ENCODE measurements around the gene COL7A1. TPM values are rescaled to one million over a fixed set of nuclear protein-coding genes. Genes with fewer than 3 reads are reported as not detected.

The COL7A1 gene
- total RNA-seq, 1 experiment from 2014 or later, result 5.2 TPM

DNA sequence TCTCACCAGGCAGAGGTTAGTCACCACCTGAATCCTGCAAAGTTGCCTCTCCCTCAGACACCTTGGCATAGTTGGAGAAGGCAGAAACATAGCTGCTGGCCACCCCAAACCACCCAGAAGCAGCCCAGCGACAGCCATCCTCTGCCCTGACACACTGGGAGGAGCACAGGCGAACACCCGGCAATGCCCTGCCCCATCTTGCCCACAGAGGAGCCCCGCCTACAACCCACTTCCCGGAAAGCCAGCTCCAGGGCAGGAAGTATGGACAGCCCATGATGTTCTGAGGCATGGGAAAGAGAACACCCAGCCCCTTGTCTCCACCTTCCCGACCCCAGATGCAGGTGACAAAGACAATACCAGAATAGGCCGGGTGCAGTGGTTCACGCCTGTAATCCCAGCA lies 78.6 kb downstream of the COL7A1 start:
- no peak for TF ChIP-seq CTCF (IDR thresholded peaks at IDR 0.05; ENCODE audit: insufficient read depth in 1 of 2, low read depth in 1 of 2, low read length in 1 of 2, severe bottlenecking in 1 of 2, unreplicated experiment in 1 of 2)
- no TSS peak for BruUV-seq (replicated peaks)

DNA sequence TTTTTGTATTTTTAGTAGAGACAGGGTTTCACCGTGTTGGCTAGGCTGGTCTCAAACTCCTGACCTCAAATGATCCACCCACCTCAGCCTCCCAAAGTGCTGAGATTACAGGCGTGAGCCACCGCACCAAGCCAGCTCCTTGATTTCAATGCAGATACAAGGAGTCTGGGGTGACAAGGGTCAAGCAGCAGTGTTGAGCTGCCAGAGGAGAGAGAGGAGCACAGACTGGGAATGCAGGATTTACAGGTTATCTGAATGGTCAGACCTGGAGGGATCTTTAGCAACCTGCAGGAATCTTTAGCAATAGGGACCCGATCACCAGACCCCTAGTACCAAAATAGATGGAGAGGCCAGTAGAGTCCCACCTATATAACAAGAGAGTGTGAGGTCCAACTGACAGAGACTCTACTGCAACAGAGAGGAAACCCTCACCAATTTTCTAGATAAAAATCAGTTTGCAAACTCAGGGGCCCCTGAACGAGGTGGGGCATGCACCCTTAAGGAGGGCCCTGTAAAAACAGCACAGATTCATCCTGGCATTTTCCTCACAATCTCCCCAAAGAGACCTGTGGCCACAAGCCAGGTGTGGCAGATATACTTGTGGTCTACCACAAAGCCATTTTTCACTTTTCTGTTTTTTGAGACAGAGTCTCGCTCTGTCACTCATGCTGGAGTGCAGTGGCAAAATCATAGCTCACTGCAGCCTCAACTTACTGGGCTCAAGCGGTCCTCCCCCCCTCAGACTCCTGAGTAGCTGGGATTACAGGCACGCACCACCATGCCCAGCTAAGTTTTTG lies 80.5 kb downstream of the COL7A1 start:
- Histone ChIP-seq H3K9me3 (no peaks in the 10 kb centered on the region), H3K4me1 (peaks cover 6% of the 10 kb centered on the region; the same call in 1 of the 2 replicates), H3K36me3 (ENCODE audit: control insufficient read depth, insufficient read depth, low read length) (no peaks in the 10 kb centered on the region), H3K4me3 (ENCODE audit: low read depth, low read length) (no peak overlapping the region), H3K27me3 (replicated peaks; ENCODE audit: control insufficient read depth, insufficient read depth, low read length) (no peaks in the 10 kb centered on the region)
- Mint-ChIP-seq H3K9me3 (ENCODE audit: unreplicated experiment) (no peaks in the 10 kb centered on the region), H3K36me3 (ENCODE audit: insufficient read depth, unreplicated experiment) (no peaks in the 10 kb centered on the region), H3K27me3 (ENCODE audit: insufficient read depth, unreplicated experiment) (no peaks in the 10 kb centered on the region), H3K4me3 (ENCODE audit: unreplicated experiment) (no peak overlapping the region), H3K4me1 (ENCODE audit: low read depth, unreplicated experiment) (no peaks in the 10 kb centered on the region), H3K27ac (ENCODE audit: unreplicated experiment) (no peak overlapping the region)
- DNase-seq, result peak in 1 of 2 experiments; percentile 44
- no peak for TF ChIP-seq CTCF (IDR thresholded peaks at IDR 0.05; ENCODE audit: insufficient read depth in 1 of 2, low read depth in 1 of 2, low read length in 1 of 2, severe bottlenecking in 1 of 2, unreplicated experiment in 1 of 2)
- no TSS peak for BruUV-seq (replicated peaks)
- POLR2A ChIA-PET, result interaction anchor here (0.7 to 1.0 kb wide), 2 partner anchors 41 to 78 kb away, joined by 3 to 6 read pairs; no protein-coding TSS in a partner anchor
- intact Hi-C loops (cut with micrococcal nuclease; ENCODE audit: unreplicated experiment), result no loop called here
- CTCF ChIA-PET, result interaction anchor here (0.6 kb wide), 1 partner anchor 13 kb away, joined by 3 read pairs; no protein-coding TSS in a partner anchor

More for the DNA sequence above, 78.6 kb downstream of the COL7A1 start:
- Histone ChIP-seq H3K27me3 (replicated peaks; ENCODE audit: control insufficient read depth, insufficient read depth, low read length) (no peaks in the 10 kb centered on the region), H3K4me1 (peaks cover 6% of the 10 kb centered on the region; the same call in 1 of the 2 replicates), H3K36me3 (ENCODE audit: control insufficient read depth, insufficient read depth, low read length) (peaks cover 1% of the 10 kb centered on the region; the same call in 1 of the 2 replicates), H3K9me3 (no peaks in the 10 kb centered on the region), H3K4me3 (ENCODE audit: low read depth, low read length) (no peak overlapping the region)
- H3K9me3 Mint-ChIP-seq (ENCODE audit: unreplicated experiment), result no peaks in the 10 kb centered on the region
- no peak overlapping the region for H3K4me3 Mint-ChIP-seq (ENCODE audit: unreplicated experiment)
- intact Hi-C loops (cut with micrococcal nuclease; ENCODE audit: unreplicated experiment), result no loop called here
- ChIA-PET CTCF (no interaction called here), POLR2A (no interaction called here)
- H3K27ac Mint-ChIP-seq (ENCODE audit: unreplicated experiment), result no peak overlapping the region
- H3K4me1 Mint-ChIP-seq (ENCODE audit: low read depth, unreplicated experiment), result no peaks in the 10 kb centered on the region
- no peaks in the 10 kb centered on the region for H3K27me3 Mint-ChIP-seq (ENCODE audit: insufficient read depth, unreplicated experiment)
- H3K36me3 Mint-ChIP-seq (ENCODE audit: insufficient read depth, unreplicated experiment), result no peaks in the 10 kb centered on the region
- DNase-seq, result no peak

Small RNAs within 50 kb of the gene (microRNA-seq; reads per million reads assigned to microRNA genes)
- not detected for gene MIR4793
- not detected for gene MIR6823
- not detected for gene MIR711

Other genes with a start within 250 kb of the COL7A1 start
- 1.7 and 2.3 TPM in 2 replicates for gene FBXW12, start 223.1 kb downstream of the COL7A1 start, total RNA-seq (2022)
- 149 and 164 TPM in 2 replicates for gene PLXNB1, start 165.2 kb downstream of the COL7A1 start, total RNA-seq (2022)
- gene CCDC51, start 155.2 kb downstream of the COL7A1 start, total RNA-seq (2022), result 48.9 and 59.5 TPM in 2 replicates
- 205 and 227 TPM in 2 replicates for gene TMA7, start 155.1 kb downstream of the COL7A1 start, total RNA-seq (2022)
- 14.4 and 15.9 TPM in 2 replicates for gene ATRIP, start 148.6 kb downstream of the COL7A1 start, total RNA-seq (2022)
- 213 and 226 TPM in 2 replicates for gene SHISA5, start 91.2 kb downstream of the COL7A1 start, total RNA-seq (2022)
- 11.2 and 14.4 TPM in 2 replicates for gene PFKFB4, start 38.5 kb downstream of the COL7A1 start, total RNA-seq (2022)
- 0.54 TPM in 1 of 2 replicates, not detected in the other for gene UCN2, start 31.5 kb downstream of the COL7A1 start, total RNA-seq (2022)
- gene UQCRC1, start 14.3 kb upstream of the COL7A1 start, total RNA-seq (2022), result 278 and 283 TPM in 2 replicates
- not detected in 2 replicates for gene TMEM89, start 26.4 kb upstream of the COL7A1 start, total RNA-seq (2022)
- gene SLC26A6, start 40.1 kb upstream of the COL7A1 start, total RNA-seq (2022), result 54.7 and 59.4 TPM in 2 replicates
- gene CELSR3, start 67.6 kb upstream of the COL7A1 start, total RNA-seq (2022), result 35.4 and 39.0 TPM in 2 replicates
- 30.1 and 30.2 TPM in 2 replicates for gene NCKIPSD, start 90.6 kb upstream of the COL7A1 start, total RNA-seq (2022)
- 91.7 and 100 TPM in 2 replicates for gene IP6K2, start 121.9 kb upstream of the COL7A1 start, total RNA-seq (2022)

Data from Caco-2 (cell line).